ENCODE measurements around the gene CHST15.

The CHST15 gene

DNA sequence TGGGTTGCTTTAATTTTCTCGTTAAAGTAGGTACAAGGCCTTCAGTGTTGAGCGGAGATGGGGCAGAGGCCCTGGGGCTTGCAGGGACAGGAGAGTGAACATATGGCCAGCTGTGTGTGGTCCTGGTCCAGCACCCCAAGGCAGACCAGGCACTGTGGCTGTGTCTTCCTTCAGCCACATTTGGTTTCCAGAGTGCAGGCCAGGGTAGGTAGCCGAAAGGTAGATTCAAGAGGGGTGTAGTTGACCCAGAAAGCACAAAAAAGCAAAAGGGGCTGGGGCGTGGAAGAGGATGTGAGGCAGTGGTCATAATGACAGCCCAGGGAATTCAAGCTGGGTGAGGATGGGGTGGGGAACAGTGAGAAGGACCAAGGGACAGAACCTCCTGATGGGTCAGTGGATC lies 21.3 kb upstream of the CHST15 start:
- H3K36me3 ChIP-seq, result no peaks in the 10 kb centered on the region
- H3K27me3 ChIP-seq, result no peaks in the 10 kb centered on the region
- H3K9me3 ChIP-seq, result no peaks in the 10 kb centered on the region
- peaks cover 8% of the 10 kb centered on the region for H3K4me1 ChIP-seq
- TF ChIP-seq, protein P1, sequence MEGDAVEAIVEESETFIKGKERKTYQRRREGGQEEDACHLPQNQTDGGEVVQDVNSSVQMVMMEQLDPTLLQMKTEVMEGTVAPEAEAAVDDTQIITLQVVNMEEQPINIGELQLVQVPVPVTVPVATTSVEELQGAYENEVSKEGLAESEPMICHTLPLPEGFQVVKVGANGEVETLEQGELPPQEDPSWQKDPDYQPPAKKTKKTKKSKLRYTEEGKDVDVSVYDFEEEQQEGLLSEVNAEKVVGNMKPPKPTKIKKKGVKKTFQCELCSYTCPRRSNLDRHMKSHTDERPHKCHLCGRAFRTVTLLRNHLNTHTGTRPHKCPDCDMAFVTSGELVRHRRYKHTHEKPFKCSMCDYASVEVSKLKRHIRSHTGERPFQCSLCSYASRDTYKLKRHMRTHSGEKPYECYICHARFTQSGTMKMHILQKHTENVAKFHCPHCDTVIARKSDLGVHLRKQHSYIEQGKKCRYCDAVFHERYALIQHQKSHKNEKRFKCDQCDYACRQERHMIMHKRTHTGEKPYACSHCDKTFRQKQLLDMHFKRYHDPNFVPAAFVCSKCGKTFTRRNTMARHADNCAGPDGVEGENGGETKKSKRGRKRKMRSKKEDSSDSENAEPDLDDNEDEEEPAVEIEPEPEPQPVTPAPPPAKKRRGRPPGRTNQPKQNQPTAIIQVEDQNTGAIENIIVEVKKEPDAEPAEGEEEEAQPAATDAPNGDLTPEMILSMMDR (IDR thresholded peaks at IDR 0.05; ENCODE audit: low read depth, low read length), result no peak
- H3K4me3 ChIP-seq (ENCODE audit: low read depth, low read length), result no peak overlapping the region
- DNase-seq, result no peak

DNA sequence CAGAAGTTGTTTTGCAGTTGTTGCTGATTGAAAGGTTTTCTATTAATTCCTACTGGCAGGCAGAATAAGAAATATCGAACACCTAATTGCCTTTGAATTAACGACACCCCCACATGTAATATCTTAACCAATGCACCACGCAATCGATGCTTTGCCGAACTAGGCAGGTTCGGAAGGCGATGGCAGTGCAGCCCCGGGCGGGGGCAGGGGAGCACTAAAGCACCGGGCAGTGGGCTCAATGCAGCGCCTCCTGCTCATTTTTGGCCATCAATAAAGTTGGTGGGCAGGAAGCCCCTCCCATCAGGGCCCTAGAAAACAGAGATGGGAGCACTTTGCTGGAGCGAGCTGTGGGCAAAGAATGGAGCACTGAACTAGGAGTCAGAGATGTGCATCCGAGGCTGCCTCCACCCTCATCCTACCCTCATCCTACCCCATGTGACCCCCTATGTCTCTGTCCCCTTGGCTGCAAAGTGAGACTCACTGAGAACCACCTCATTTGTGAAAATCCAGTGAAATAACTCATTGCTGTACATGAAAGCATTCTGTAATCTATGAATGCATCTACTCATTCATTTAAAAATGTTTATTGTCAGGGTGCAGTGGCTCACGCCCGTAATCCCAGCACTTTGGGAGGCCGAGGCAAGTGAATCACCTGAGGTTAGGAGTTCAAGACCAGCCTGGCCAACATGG lies 19.6 kb upstream of the CHST15 start:
- TF ChIP-seq, protein P1 (IDR thresholded peaks at IDR 0.05; ENCODE audit: low read depth, low read length), result no peak
- no peak for DNase-seq
- Histone ChIP-seq H3K36me3 (no peaks in the 10 kb centered on the region), H3K4me3 (ENCODE audit: low read depth, low read length) (no peak overlapping the region), H3K9me3 (no peaks in the 10 kb centered on the region), H3K4me1 (peaks cover 8% of the 10 kb centered on the region), H3K27me3 (no peaks in the 10 kb centered on the region)

DNA sequence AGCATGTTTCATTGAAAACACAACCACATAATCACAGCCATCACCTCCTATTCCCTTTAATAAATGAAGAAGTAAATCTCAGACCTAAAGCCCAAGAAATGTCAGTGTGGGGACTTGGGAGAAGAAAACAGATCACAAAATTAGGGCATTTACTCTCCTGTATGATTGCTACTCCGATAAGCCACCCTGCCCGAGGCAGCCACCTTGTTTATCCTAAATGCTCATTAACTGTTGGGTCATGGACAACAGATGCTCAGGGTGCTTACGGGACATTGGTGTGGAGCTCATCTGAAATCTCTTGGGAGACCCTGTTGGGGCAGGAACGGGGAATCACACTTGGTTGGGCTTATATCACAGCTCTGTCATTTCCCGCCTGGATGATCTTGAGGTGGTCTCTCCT lies 17.5 kb upstream of the CHST15 start:
- DNase-seq, result no peak
- H3K27me3 ChIP-seq, result no peaks in the 10 kb centered on the region
- no peaks in the 10 kb centered on the region for H3K4me1 ChIP-seq
- no peaks in the 10 kb centered on the region for H3K36me3 ChIP-seq
- H3K4me3 ChIP-seq (ENCODE audit: low read depth, low read length), result no peak overlapping the region
- H3K9me3 ChIP-seq, result no peaks in the 10 kb centered on the region
- TF ChIP-seq, protein P1 (IDR thresholded peaks at IDR 0.05; ENCODE audit: low read depth, low read length), result no peak

DNA sequence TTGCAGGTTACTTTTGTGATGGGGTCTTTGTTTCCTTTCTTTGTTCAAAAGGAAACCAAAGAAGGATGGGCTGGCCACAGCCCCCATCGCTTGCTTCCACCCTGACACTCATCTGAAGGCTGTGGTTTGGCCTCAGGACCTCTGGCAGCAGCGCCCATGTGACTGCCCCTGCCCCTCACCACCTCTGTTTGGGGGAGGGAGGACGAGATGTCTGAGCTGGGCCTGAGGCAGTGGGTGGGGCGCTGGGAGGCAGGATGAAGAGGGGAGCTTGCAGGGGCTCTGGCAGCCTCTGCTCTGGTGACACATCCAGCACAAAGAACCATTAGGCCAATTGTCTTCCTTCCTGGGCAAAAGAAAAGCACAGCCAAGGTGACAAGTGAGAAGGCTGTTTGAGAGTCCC lies 15.9 kb upstream of the CHST15 start:
- no peak overlapping the region for H3K4me3 ChIP-seq (ENCODE audit: low read depth, low read length)
- H3K4me1 ChIP-seq, result no peaks in the 10 kb centered on the region
- H3K27me3 ChIP-seq, result no peaks in the 10 kb centered on the region
- no peak for DNase-seq
- no peaks in the 10 kb centered on the region for H3K36me3 ChIP-seq
- no peaks in the 10 kb centered on the region for H3K9me3 ChIP-seq
- TF ChIP-seq, protein P1 (IDR thresholded peaks at IDR 0.05; ENCODE audit: low read depth, low read length), result no peak

DNA sequence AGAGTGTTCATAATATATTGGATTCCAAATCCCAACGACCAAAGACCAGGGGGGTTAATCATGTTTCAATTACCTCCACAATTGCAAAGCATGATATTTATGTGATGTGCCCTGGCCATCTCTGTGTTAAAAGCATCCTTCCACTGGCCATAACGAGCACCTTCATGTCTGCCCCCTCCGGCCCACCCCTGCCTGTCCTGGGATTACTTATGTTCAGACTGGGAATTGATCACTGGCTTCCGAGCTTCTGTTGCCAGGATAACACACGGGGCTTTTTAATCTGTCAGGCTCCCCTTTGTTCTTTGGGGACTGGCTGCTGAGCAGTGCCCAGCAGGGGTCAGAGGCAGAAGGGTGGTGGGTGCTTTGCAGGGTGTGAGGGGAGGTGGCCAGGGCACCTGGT lies 13.7 kb upstream of the CHST15 start:
- H3K4me1 ChIP-seq, result no peaks in the 10 kb centered on the region
- DNase-seq, result no peak
- TF ChIP-seq, protein P1 (IDR thresholded peaks at IDR 0.05; ENCODE audit: low read depth, low read length), result no peak

DNA sequence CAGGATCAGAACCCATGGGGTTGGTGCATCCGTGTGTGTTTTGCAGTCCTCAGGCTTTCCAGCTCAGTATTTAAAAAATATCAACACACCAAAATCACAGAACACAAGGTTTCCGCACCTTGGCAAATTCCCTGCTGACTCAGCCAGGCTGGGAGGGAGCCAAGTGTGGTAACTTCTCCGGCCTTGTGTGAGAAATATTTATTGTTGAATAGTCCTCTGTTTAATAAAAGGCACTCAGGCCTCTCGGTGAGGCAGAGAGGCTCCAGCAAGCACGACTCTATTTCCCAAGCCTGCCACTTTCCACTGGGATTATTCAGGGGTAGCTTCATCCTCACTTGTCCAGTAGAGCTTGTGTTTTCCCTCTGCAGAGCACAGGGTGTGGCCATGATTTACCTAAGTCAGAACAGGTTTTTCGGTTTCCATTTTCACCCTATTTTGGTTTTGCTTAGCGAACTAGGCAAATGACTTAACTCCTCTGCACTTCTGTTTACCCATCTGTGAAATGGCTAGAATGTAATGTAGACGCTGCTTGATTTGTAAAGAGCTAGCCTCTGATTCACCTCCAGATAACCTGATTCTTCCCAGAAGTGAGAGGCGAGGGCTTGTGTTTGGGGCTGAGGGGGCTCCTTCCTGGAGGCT lies 13.0 kb upstream of the CHST15 start:
- TF ChIP-seq, protein P1 (IDR thresholded peaks at IDR 0.05; ENCODE audit: low read depth, low read length), result no peak

More for the DNA sequence above, 13.7 kb upstream of the CHST15 start:
- Histone ChIP-seq H3K27me3 (no peaks in the 10 kb centered on the region), H3K9me3 (no peaks in the 10 kb centered on the region), H3K36me3 (no peaks in the 10 kb centered on the region), H3K4me3 (ENCODE audit: low read depth, low read length) (no peak overlapping the region)

More for the DNA sequence above, 13.0 kb upstream of the CHST15 start:
- no peaks in the 10 kb centered on the region for H3K4me1 ChIP-seq
- no peak overlapping the region for H3K4me3 ChIP-seq (ENCODE audit: low read depth, low read length)
- no peaks in the 10 kb centered on the region for H3K36me3 ChIP-seq
- no peaks in the 10 kb centered on the region for H3K9me3 ChIP-seq
- DNase-seq, result no peak
- H3K27me3 ChIP-seq, result no peaks in the 10 kb centered on the region

Data from BE2C (cell line).